Neural crest cell (in vitro differentiated cells): ENCODE measurements around the gene TBCD. TPM values are rescaled to one million over a fixed set of nuclear protein-coding genes. Genes with fewer than 3 reads are reported as not detected.

ENCODE experiments used
- DNase-seq: peaks from one replicate; pipeline ENCODE4 v3.0.0; 2021; ENCODE audit warnings: low read depth, mixed read lengths, low spot score
- H3K27ac Mint-ChIP-seq: one replicate; pipeline ENCODE4 v1.8.0; 2021; ENCODE audit warnings: mild to moderate bottlenecking, mixed read lengths; ENCODE audit not compliant: unreplicated experiment
- H3K27me3 Mint-ChIP-seq: 2 replicates; pipeline ENCODE4 v1.8.0; 2021; ENCODE audit warnings: low read depth, mild to moderate bottlenecking, mixed read lengths
- H3K36me3 Mint-ChIP-seq: 2 replicates; pipeline ENCODE4 v1.8.0; 2021; ENCODE audit warnings: low read depth, mild to moderate bottlenecking, mixed read lengths
- H3K4me1 Mint-ChIP-seq: 2 replicates; pipeline ENCODE4 v1.8.0; 2021; ENCODE audit warnings: mixed read lengths
- H3K4me3 Mint-ChIP-seq: one replicate; pipeline ENCODE4 v1.8.0; 2021; ENCODE audit warnings: mild to moderate bottlenecking, mixed read lengths
- H3K9me3 Mint-ChIP-seq: 2 replicates; pipeline ENCODE4 v1.8.0; 2021; ENCODE audit warnings: mixed read lengths
- total RNA-seq: library from RNA; stranded (reverse); gene quantifications from 2 replicates; pipeline ENCODE4 v1.2.1, GENCODE V29; 2021
- TF ChIP-seq, protein P1 (sequence below): fragments of 200-600 bp; sonication (generic); conservative IDR thresholded peaks from 2 replicates; pipeline ENCODE4 v1.5.0; 2021; ENCODE audit warnings: antibody characterized with exemption, mild to moderate bottlenecking

The TBCD gene
- total RNA-seq, 1 donor from 2014 or later, result 166 TPM

DNA sequence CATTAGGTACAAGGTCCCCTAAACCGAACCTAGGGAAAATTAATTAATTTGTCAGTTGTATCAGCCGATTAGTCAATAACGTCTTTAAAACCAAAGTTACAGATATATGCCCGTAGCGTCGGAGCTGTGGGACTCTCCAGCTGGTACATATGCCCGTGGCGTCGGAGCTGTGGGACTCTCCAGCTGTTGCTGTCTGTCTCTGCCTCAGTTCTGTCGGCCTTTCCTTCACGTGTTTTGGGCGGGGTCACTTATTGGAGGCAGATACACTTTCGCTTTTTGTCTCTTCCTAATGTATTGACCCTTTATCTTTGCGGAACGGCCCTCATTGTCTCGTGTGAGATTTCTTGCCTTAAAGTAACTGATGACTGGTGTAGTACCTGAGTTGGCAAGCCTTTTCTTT is 150.0 kb downstream of the TBCD start:
- Mint-ChIP-seq H3K36me3 (peaks cover 9% of the 10 kb centered on the region), H3K4me1 (no peaks in the 10 kb centered on the region), H3K9me3 (no peaks in the 10 kb centered on the region), H3K27ac (peak overlapping the region; percentile 53), H3K27me3 (no peaks in the 10 kb centered on the region), H3K4me3 (no peak overlapping the region)
- no peak for DNase-seq
- TF ChIP-seq, protein P1, sequence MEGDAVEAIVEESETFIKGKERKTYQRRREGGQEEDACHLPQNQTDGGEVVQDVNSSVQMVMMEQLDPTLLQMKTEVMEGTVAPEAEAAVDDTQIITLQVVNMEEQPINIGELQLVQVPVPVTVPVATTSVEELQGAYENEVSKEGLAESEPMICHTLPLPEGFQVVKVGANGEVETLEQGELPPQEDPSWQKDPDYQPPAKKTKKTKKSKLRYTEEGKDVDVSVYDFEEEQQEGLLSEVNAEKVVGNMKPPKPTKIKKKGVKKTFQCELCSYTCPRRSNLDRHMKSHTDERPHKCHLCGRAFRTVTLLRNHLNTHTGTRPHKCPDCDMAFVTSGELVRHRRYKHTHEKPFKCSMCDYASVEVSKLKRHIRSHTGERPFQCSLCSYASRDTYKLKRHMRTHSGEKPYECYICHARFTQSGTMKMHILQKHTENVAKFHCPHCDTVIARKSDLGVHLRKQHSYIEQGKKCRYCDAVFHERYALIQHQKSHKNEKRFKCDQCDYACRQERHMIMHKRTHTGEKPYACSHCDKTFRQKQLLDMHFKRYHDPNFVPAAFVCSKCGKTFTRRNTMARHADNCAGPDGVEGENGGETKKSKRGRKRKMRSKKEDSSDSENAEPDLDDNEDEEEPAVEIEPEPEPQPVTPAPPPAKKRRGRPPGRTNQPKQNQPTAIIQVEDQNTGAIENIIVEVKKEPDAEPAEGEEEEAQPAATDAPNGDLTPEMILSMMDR, result no peak

DNA sequence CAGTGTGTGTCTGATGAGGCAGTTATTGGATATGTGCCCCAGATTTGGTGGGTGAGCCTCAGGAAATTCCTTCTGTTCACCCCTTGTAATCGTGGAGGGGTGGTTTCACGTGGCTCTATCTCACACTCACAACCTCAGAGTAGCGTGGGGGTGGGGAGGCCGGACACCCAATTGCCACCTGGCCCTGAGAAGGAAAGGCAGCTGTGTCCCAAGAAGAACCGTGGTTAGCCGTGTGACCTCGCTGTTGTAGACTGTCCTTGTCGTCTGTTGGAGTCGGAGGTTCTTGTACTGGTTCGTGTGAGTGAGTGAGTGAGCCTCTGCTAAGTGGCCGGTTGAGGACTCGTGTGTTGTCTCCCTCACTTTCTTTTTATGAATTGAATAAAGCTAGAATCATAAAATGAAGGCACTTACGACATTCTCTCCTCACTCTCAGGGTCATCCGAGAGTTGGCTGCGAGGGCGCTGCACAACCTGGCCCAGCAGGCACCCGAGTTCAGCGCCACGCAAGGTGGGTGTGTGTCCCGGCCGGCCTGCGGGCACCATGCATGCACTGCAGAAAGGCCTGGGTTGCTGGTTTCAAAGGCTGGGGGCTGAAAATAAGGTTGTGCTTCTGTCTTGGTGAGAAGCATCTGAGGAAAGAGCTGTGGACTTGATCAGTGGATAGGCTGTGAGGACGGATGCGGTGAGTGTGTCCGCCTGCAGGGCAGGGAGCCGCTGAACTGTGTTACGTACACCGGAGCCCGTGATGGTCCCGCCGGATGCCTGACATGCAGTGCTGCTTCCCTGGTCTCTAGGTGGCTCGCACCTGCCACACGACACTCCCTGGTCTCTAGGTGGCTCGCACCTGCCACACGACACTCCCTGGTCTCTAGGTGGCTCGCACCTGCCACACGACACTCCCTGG is 151.4 kb downstream of the TBCD start:
- no peaks in the 10 kb centered on the region for H3K27me3 Mint-ChIP-seq
- no peaks in the 10 kb centered on the region for H3K9me3 Mint-ChIP-seq
- H3K4me3 Mint-ChIP-seq, result no peak overlapping the region
- no peak for DNase-seq
- TF ChIP-seq, protein P1, result no peak
- H3K36me3 Mint-ChIP-seq, result peaks cover 9% of the 10 kb centered on the region
- H3K27ac Mint-ChIP-seq, result peak overlapping the region; percentile 88
- no peaks in the 10 kb centered on the region for H3K4me1 Mint-ChIP-seq

DNA sequence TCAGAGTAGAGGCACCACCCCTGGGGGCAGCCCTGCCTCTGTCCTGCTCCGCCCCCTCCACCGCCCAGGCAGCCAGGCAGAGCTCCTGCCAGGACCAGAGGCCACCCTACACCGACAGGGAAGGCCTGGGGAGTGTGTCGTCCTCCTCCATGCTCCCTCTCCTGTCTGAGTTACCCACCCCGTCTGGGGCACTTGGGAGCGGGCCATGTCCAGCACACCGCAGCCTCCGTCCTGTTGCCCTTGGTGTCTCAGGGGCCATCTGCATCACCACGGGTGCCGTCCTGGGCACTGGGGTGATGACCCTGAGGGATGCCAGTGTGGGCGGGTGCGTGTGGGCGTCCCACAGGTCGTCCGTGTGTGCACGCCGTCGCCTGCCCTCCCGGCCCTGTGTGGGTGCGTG is 153.3 kb downstream of the TBCD start:
- Mint-ChIP-seq H3K4me1 (no peaks in the 10 kb centered on the region), H3K27me3 (no peaks in the 10 kb centered on the region), H3K4me3 (no peak overlapping the region), H3K36me3 (no peaks in the 10 kb centered on the region), H3K27ac (no peak overlapping the region), H3K9me3 (no peaks in the 10 kb centered on the region)
- TF ChIP-seq, protein P1, result no peak
- no peak for DNase-seq

DNA sequence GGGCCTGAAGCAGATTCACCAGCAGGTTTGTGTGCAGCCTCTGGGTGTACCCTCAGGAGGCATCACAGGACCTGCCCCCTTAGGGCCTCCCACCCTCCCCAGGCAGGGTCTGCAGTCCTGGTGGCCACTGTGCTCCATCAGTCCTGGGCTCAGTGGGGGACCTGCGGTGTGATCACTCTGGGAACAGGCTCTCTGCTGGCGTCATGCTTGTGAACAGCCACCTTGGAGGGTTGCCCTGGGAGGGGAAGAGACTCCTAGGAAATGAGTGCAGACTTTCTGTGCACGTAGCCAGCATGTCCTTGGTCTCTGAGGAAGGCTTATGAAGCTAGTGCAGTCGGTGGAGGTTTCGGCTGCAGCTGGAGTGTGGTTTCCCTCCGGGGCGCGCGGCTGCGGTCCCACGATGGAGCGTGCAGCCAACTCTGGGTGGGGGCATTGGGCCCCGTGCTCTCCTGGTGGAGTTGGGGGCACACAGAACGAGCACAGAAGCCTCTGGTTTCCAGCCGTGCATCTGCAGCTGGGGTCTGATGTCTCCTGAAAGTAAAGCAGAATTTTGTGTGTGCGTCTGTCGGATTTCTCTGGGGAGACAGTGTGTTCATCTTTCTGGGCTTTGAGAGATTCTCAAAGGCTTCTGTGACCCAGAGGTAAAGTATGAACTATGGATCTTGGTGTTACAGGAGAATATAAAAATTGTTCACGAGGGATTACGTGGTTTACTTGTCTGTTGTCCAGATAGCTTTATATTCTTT is 156.1 kb downstream of the TBCD start:
- Mint-ChIP-seq H3K36me3 (peaks cover 2% of the 10 kb centered on the region), H3K27me3 (no peaks in the 10 kb centered on the region), H3K4me1 (no peaks in the 10 kb centered on the region), H3K4me3 (no peak overlapping the region), H3K27ac (peak overlapping the region; percentile 28), H3K9me3 (no peaks in the 10 kb centered on the region)
- TF ChIP-seq, protein P1, result no peak
- DNase-seq, result no peak

DNA sequence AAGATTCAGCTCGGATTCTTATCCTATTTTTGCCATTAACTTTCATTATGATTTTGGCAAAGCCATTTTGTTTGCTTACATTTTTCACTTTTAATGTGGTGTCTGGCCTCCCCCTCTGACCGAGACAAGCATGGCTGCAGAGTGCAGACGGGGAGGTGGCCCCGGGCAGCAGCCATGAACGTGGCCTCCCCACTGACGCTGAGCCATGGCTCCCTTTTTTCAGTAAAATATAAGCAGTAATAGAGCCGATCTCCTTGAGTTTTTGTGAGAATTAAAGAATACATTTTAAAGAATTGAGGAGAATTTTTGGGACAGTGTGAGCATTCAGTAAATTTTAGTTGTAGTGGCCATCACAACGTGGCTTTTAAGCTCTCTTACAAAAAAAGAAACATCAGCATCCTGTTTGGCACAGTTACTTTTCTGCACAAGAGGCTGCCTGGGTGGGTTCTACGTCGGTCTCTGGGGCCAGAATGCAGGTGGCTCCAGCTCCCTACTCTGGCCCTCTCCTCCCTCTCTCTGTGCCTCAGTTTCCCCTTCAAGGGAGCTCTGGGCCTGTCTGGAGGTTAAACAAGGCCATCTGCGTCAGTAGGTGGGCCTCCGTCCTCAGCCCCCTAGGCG is 156.8 kb downstream of the TBCD start:
- Mint-ChIP-seq H3K4me1 (no peaks in the 10 kb centered on the region), H3K36me3 (peaks cover 2% of the 10 kb centered on the region), H3K9me3 (no peaks in the 10 kb centered on the region), H3K27me3 (no peaks in the 10 kb centered on the region), H3K27ac (peak overlapping the region; percentile 28), H3K4me3 (no peak overlapping the region)
- DNase-seq, result no peak
- TF ChIP-seq, protein P1, result no peak
